Activated naive CD8-positive, alpha-beta T cell treated with anti-CD3 and anti-CD28 coated beads, Interleukin-2, amount 50 U/mL, for 24 hours (primary cell): ENCODE data around the gene ELF1.

Experiments used
- ATAC-seq: fragments of 150-1000 bp; cut with Tn5 transposase; one replicate; pipeline ENCODE4 v1.10.0; 2021
- DNase-seq: peaks from one replicate; pipeline ENCODE4 v3.0.0; 2021
- H3K27ac Mint-ChIP-seq: one replicate; pipeline ENCODE4 v1.8.0; 2021; ENCODE audit warnings: mild to moderate bottlenecking, mixed read lengths
- H3K27me3 Mint-ChIP-seq: one replicate; pipeline ENCODE4 v1.8.0; 2021; ENCODE audit warnings: mixed read lengths
- H3K36me3 Mint-ChIP-seq: one replicate; pipeline ENCODE4 v1.8.0; 2021; ENCODE audit warnings: low read depth, mixed read lengths
- H3K4me1 Mint-ChIP-seq: one replicate; pipeline ENCODE4 v1.8.0; 2021; ENCODE audit warnings: mixed read lengths
- H3K4me3 Mint-ChIP-seq: one replicate; pipeline ENCODE4 v1.8.0; 2021; ENCODE audit warnings: mild to moderate bottlenecking, moderate library complexity, mixed read lengths
- H3K9me3 Mint-ChIP-seq: one replicate; pipeline ENCODE4 v1.8.0; 2021; ENCODE audit warnings: mixed read lengths

The ELF1 gene

GRCh38 chr13:41019011-41019487, at the start of gene ELF1:
ELF1 (minus strand) TSS chr13:41019316; CDS start chr13:40982054, 37,262 bp downstream.
- ATAC-seq = peak; percentile 94
- peak within 1 kb of the TSS; percentile 91 for H3K4me3 Mint-ChIP-seq

GRCh38 chr13:41065078-41065477, 46.0 kb upstream of the ELF1 start:
- Mint-ChIP-seq H3K4me3 (no peak overlapping the region), H3K27ac (no peak overlapping the region), H3K9me3 (no peaks in the 10 kb centered on the region), H3K4me1 (peaks cover 45% of the 10 kb centered on the region), H3K36me3 (peaks cover 52% of the 10 kb centered on the region), H3K27me3 (peaks cover 10% of the 10 kb centered on the region)
- ATAC-seq = no peak
- DNase-seq = no peak

More at GRCh38 chr13:41019011-41019487, at the start of gene ELF1:
- peak; percentile 49 for DNase-seq
- Mint-ChIP-seq H3K9me3 (no peaks in the 10 kb centered on the region), H3K27ac (peak within 1 kb of the TSS; percentile 96), H3K36me3 (peaks cover 11% of the 10 kb centered on the region), H3K4me1 (peaks cover 38% of the 10 kb centered on the region), H3K27me3 (no peaks in the 10 kb centered on the region)

- no peak overlapping the region for H3K27ac Mint-ChIP-seq
- H3K9me3 Mint-ChIP-seq = no peaks in the 10 kb centered on the region
- no peak for ATAC-seq
- H3K36me3 Mint-ChIP-seq = peaks cover 51% of the 10 kb centered on the region
- H3K4me1 Mint-ChIP-seq = peaks cover 49% of the 10 kb centered on the region
- peaks cover 10% of the 10 kb centered on the region for H3K27me3 Mint-ChIP-seq
- H3K4me3 Mint-ChIP-seq = no peak overlapping the region
- no peak for DNase-seq
These were observed 45.4 kb upstream of the ELF1 start for GRCh38 chr13:41064493-41064892.

- Mint-ChIP-seq H3K4me3 (peak overlapping the region; percentile 99), H3K9me3 (no peaks in the 10 kb centered on the region), H3K27me3 (peaks cover 10% of the 10 kb centered on the region), H3K27ac (peak overlapping the region; percentile 100), H3K4me1 (peaks cover 68% of the 10 kb centered on the region), H3K36me3 (peaks cover 41% of the 10 kb centered on the region)
- ATAC-seq (peak; percentile 11), DNase-seq (no peak)
These were observed 43.1 kb upstream of the ELF1 start for GRCh38 chr13:41061914-41062837.

GRCh38 chr13:41061075-41061913, 42.2 kb upstream of the ELF1 start, which contains the start of gene WBP4:
WBP4 (plus strand) TSS chr13:41061509; CDS start chr13:41061674, 165 bp downstream.
- H3K27ac Mint-ChIP-seq = peak within 1 kb of the TSS; percentile 100
- peaks cover 10% of the 10 kb centered on the region for H3K27me3 Mint-ChIP-seq
- peaks cover 38% of the 10 kb centered on the region for H3K36me3 Mint-ChIP-seq
- no peaks in the 10 kb centered on the region for H3K9me3 Mint-ChIP-seq
- peak within 1 kb of the TSS; percentile 99 for H3K4me3 Mint-ChIP-seq
- peaks cover 74% of the 10 kb centered on the region for H3K4me1 Mint-ChIP-seq
- peak; percentile 76 for ATAC-seq
- peak; percentile 91 for DNase-seq

GRCh38 chr13:41060724-41061074, 41.6 kb upstream of the ELF1 start:
- DNase-seq (peak; percentile 88), ATAC-seq (peak; percentile 35)
- Mint-ChIP-seq H3K4me1 (peaks cover 78% of the 10 kb centered on the region), H3K9me3 (no peaks in the 10 kb centered on the region), H3K27me3 (peaks cover 10% of the 10 kb centered on the region), H3K36me3 (peaks cover 33% of the 10 kb centered on the region), H3K27ac (peak overlapping the region; percentile 100), H3K4me3 (peak overlapping the region; percentile 99)

- Mint-ChIP-seq H3K27ac (peak overlapping the region; percentile 100), H3K4me1 (peaks cover 80% of the 10 kb centered on the region), H3K4me3 (peak overlapping the region; percentile 99), H3K9me3 (no peaks in the 10 kb centered on the region), H3K36me3 (peaks cover 28% of the 10 kb centered on the region), H3K27me3 (peaks cover 10% of the 10 kb centered on the region)
- ATAC-seq (peak; percentile 64), DNase-seq (peak; percentile 86)
These were observed 41.1 kb upstream of the ELF1 start for GRCh38 chr13:41060082-41060723.

GRCh38 chr13:41059456-41060081, 40.5 kb upstream of the ELF1 start:
- no peak for ATAC-seq
- H3K27ac Mint-ChIP-seq = peak overlapping the region; percentile 100
- no peak for DNase-seq
- peaks cover 81% of the 10 kb centered on the region for H3K4me1 Mint-ChIP-seq
- H3K4me3 Mint-ChIP-seq = peak overlapping the region; percentile 99
- H3K27me3 Mint-ChIP-seq = peaks cover 10% of the 10 kb centered on the region
- no peaks in the 10 kb centered on the region for H3K9me3 Mint-ChIP-seq
- H3K36me3 Mint-ChIP-seq = peaks cover 24% of the 10 kb centered on the region

- Mint-ChIP-seq H3K27me3 (peaks cover 10% of the 10 kb centered on the region), H3K27ac (peak overlapping the region; percentile 100)
- DNase-seq = no peak
These were observed 39.4 kb upstream of the ELF1 start for GRCh38 chr13:41058295-41059070.

GRCh38 chr13:41056826-41057711, 38.0 kb upstream of the ELF1 start:
- DNase-seq (no peak), ATAC-seq (no peak)
- H3K4me1 Mint-ChIP-seq = peaks cover 72% of the 10 kb centered on the region
- no peak overlapping the region for H3K27ac Mint-ChIP-seq
- peaks cover 9% of the 10 kb centered on the region for H3K36me3 Mint-ChIP-seq
- H3K9me3 Mint-ChIP-seq = no peaks in the 10 kb centered on the region
- H3K4me3 Mint-ChIP-seq = no peak overlapping the region
- H3K27me3 Mint-ChIP-seq = peaks cover 10% of the 10 kb centered on the region

More at GRCh38 chr13:41058295-41059070, 39.4 kb upstream of the ELF1 start:
- Mint-ChIP-seq H3K36me3 (peaks cover 16% of the 10 kb centered on the region), H3K4me1 (peaks cover 81% of the 10 kb centered on the region), H3K9me3 (no peaks in the 10 kb centered on the region), H3K4me3 (peak overlapping the region; percentile 99)
- no peak for ATAC-seq

- Mint-ChIP-seq H3K36me3 (peaks cover 7% of the 10 kb centered on the region), H3K4me1 (peaks cover 71% of the 10 kb centered on the region), H3K27me3 (peaks cover 7% of the 10 kb centered on the region), H3K27ac (no peak overlapping the region), H3K9me3 (no peaks in the 10 kb centered on the region), H3K4me3 (no peak overlapping the region)
- ATAC-seq = no peak
- no peak for DNase-seq
These were observed 37.1 kb upstream of the ELF1 start for GRCh38 chr13:41056194-41056593.

- H3K9me3 Mint-ChIP-seq = no peaks in the 10 kb centered on the region
These were observed 36.0 kb upstream of the ELF1 start for GRCh38 chr13:41054919-41055619.

More at GRCh38 chr13:41054919-41055619, 36.0 kb upstream of the ELF1 start:
- Mint-ChIP-seq H3K27me3 (no peaks in the 10 kb centered on the region), H3K4me3 (no peak overlapping the region), H3K27ac (no peak overlapping the region), H3K36me3 (peaks cover 5% of the 10 kb centered on the region), H3K4me1 (peaks cover 73% of the 10 kb centered on the region)
- ATAC-seq = no peak
- DNase-seq = no peak
